ENCODE results near the gene ADAMTS20. TPM values are rescaled to one million over a fixed set of nuclear protein-coding genes. Genes with fewer than 3 reads are reported as not detected.

The ADAMTS20 gene, protein sequence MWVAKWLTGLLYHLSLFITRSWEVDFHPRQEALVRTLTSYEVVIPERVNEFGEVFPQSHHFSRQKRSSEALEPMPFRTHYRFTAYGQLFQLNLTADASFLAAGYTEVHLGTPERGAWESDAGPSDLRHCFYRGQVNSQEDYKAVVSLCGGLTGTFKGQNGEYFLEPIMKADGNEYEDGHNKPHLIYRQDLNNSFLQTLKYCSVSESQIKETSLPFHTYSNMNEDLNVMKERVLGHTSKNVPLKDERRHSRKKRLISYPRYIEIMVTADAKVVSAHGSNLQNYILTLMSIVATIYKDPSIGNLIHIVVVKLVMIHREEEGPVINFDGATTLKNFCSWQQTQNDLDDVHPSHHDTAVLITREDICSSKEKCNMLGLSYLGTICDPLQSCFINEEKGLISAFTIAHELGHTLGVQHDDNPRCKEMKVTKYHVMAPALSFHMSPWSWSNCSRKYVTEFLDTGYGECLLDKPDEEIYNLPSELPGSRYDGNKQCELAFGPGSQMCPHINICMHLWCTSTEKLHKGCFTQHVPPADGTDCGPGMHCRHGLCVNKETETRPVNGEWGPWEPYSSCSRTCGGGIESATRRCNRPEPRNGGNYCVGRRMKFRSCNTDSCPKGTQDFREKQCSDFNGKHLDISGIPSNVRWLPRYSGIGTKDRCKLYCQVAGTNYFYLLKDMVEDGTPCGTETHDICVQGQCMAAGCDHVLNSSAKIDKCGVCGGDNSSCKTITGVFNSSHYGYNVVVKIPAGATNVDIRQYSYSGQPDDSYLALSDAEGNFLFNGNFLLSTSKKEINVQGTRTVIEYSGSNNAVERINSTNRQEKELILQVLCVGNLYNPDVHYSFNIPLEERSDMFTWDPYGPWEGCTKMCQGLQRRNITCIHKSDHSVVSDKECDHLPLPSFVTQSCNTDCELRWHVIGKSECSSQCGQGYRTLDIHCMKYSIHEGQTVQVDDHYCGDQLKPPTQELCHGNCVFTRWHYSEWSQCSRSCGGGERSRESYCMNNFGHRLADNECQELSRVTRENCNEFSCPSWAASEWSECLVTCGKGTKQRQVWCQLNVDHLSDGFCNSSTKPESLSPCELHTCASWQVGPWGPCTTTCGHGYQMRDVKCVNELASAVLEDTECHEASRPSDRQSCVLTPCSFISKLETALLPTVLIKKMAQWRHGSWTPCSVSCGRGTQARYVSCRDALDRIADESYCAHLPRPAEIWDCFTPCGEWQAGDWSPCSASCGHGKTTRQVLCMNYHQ (N-terminal part only)
- under 0.01 TPM in 2 replicates for total RNA-seq

DNA sequence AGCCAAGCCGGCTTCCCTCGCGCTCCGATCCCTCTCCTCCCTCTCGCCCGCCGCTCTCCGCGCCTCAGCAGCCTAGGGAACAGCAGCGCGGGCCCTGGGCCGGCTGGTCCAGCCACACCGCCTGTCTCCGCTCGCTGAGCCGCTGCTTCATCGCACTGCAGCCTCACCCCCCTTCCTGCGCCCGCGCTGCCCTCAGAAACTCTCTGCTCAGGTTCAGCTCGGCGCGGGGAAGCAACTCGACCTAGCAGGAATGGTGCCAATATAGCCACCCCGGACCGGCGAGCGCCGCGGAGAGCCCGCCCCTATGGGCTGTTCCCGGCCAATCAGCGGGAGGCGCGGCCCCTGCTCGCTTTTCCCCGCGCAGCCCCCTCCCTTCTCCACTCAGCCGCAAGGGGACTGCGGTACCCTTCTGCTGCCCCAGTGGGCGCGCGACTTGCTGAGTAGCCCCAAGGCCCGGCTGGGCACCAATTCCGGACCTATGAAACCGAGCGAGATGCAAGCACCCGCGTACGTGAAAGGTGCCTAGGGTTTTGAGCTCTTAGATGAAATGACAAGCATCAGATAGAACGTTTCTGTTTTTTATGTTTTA, at the start of gene ADAMTS20:
TSS of gene ADAMTS20 (minus strand) at position 233 of the 589 bp plus-strand sequence. CDS start 282 bp downstream, outside the sequence.
- peak within 1 kb of the TSS; percentile 9 for H3K4me3 ChIP-seq (ENCODE audit: low read depth, low read length)
- no peak for DNase-seq (ENCODE audit: low read depth)
- TF ChIP-seq, protein P1, sequence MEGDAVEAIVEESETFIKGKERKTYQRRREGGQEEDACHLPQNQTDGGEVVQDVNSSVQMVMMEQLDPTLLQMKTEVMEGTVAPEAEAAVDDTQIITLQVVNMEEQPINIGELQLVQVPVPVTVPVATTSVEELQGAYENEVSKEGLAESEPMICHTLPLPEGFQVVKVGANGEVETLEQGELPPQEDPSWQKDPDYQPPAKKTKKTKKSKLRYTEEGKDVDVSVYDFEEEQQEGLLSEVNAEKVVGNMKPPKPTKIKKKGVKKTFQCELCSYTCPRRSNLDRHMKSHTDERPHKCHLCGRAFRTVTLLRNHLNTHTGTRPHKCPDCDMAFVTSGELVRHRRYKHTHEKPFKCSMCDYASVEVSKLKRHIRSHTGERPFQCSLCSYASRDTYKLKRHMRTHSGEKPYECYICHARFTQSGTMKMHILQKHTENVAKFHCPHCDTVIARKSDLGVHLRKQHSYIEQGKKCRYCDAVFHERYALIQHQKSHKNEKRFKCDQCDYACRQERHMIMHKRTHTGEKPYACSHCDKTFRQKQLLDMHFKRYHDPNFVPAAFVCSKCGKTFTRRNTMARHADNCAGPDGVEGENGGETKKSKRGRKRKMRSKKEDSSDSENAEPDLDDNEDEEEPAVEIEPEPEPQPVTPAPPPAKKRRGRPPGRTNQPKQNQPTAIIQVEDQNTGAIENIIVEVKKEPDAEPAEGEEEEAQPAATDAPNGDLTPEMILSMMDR (IDR thresholded peaks at IDR 0.05; ENCODE audit: insufficient read depth, low read depth, low read length), result no peak

DNA sequence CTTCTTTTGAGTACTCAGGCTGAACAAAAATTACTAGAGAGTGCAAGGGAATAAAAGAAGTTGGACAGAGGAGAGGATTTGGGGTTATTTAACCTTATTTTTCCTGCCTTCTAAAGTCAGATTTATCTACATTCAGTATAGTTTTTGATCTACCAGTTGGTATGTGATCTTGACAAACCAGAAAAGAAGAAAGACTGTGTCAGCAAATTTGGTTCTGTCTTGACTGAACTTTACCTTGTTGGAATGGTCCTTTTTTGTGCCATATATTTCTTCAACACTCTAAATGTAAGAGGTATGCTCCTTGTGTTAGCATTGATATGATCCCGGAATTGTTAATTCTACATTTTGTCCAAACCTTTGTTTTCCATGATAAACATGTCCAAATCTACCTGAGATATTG, 47.7 kb upstream of the ADAMTS20 start:
- no peak overlapping the region for H3K4me3 ChIP-seq (ENCODE audit: low read depth, low read length)
- TF ChIP-seq, protein P1 (IDR thresholded peaks at IDR 0.05; ENCODE audit: insufficient read depth, low read depth, low read length), result no peak
- no peak for DNase-seq (ENCODE audit: low read depth)

DNA sequence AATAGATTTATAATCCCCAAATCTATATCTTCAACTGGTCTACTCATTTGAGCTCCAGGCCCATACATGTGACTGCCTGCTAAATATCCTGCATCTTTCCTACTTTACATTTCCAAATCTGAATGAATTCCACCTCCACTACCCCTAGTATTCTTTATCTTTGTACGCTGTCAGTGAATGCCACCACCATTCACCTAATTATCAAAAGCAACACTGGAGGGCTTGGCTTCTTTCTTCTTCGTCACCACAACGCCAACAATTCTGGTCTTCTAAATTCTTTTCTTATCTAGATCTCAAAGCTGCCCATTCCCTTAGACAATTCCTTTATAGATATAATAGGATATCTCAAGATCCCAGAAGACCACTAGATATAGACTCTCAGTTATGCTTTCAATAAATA, 47.1 kb upstream of the ADAMTS20 start:
- TF ChIP-seq, protein P1 (IDR thresholded peaks at IDR 0.05; ENCODE audit: insufficient read depth, low read depth, low read length), result no peak
- H3K4me3 ChIP-seq (ENCODE audit: low read depth, low read length), result no peak overlapping the region
- DNase-seq (ENCODE audit: low read depth), result no peak

DNA sequence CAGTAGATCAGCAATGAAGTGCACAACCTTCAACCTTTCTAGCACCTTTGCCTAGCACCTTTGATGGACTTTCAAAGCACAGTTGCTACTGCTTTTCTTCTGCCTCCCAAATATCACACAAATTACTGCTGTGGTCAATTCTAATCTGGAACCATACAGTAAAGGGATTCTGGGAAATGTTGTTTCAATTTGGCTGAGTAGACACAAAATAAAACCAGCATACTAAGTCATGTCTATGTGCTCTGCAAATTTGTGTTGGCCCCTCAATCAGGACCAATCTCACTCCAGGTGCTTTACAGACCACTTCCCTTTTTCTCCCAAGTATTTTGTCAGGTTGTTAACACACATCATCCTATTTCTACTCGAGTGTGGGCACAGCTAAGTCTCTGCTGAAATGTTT, 38.3 kb upstream of the ADAMTS20 start:
- TF ChIP-seq, protein P1 (IDR thresholded peaks at IDR 0.05; ENCODE audit: insufficient read depth, low read depth, low read length), result no peak
- no peak for DNase-seq (ENCODE audit: low read depth)
- H3K4me3 ChIP-seq (ENCODE audit: low read depth, low read length), result no peak overlapping the region

DNA sequence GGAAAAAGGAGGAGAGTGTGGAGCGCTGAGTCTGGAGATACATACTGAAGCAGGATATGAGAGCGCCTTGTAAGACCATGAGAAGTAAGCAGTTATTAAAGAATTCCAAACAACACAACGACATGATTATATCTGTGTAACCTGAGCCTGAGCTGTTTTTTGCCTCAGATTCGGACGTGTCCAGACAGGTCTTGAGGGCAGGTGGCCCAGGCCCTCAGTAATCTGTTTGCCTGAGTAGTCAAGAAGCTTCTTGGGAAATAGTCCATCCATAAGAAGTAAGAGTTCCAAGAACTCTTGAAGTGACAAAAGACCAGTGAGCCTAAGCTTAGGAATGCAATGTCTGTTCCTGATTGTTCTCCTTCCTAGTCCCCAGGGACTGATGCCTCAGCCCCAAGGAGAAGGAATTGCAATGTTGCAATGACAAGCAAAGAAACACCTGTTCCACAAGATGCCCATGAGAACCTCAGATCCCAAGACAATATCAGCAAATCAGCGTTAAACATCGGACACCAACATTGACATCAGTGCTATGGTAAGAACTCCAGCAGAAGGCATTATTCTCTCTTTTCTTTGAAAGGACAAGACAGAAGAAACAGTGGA, 34.7 kb upstream of the ADAMTS20 start:
- TF ChIP-seq, protein P1 (IDR thresholded peaks at IDR 0.05; ENCODE audit: insufficient read depth, low read depth, low read length), result no peak
- no peak for DNase-seq (ENCODE audit: low read depth)
- no peak overlapping the region for H3K4me3 ChIP-seq (ENCODE audit: low read depth, low read length)

DNA sequence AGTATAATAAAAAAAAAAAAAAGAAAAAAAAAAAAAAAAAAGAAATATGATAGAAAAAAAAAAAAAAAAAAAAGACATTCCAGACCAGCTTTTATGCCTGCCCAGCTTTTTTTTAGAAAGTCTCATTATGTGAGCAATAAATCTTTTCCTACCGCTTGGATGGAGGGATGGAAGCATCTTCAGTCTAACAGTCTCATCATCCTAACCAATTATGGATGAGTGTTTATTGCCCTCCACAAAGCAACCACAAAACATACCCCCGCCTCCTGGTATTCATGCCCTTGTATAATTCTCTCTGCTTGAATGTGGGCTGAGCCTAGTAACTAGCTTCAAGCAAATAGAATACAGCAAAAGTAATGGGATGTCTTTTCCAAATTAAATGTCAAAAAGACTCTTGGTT, 33.7 kb upstream of the ADAMTS20 start:
- H3K4me3 ChIP-seq (ENCODE audit: low read depth, low read length), result no peak overlapping the region
- TF ChIP-seq, protein P1 (IDR thresholded peaks at IDR 0.05; ENCODE audit: insufficient read depth, low read depth, low read length), result no peak
- no peak for DNase-seq (ENCODE audit: low read depth)
